ENCODE results near the gene APCDD1. TPM values are rescaled to one million over a fixed set of nuclear protein-coding genes. Genes with fewer than 3 reads are reported as not detected.

APCDD1 gene
- total and polyA plus RNA-seq, 2 of the 8 experiments (the other 6 are each of a cell fraction or from before 2014, with no cell fraction given), result 2.6 to 3.6 TPM

DNA sequence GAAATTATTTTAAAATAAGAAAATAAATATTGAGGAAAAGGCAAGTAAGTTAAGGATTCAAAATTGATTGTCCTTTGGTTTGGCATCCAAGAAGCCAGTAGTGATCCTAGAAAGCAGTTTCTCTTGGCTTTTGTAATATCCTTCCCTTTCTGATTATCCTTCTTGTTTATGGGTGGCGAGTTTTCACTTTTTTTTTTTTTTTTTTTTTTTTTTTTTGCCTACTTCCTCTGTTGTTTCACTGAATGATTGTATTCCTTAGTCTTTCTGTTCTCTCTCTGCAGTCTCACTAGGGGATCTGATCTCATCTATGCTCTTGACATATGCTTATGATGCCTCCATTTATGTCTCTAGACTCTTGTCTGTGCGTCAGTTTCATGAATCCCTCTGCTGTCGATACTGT, 75.6 kb downstream of the APCDD1 start:
- no peak overlapping the region for H4K8ac ChIP-seq (ENCODE audit: extremely low read depth, insufficient read depth, low read length)
- no peak overlapping the region; a peak in 1 of 7 replicates for H3K9ac ChIP-seq (replicated peaks in 1 of 4; ENCODE audit: extremely low read depth in 1 of 4, low read depth in 3 of 4, low read length in 3 of 4)
- H4K91ac ChIP-seq (replicated peaks; ENCODE audit: insufficient read length, low read length), result no peak overlapping the region
- H3K18ac ChIP-seq (ENCODE audit: extremely low read depth, low read length), result no peak overlapping the region
- 80% methylated on average over 3 of the region's 3 CpGs; no CpG with 5 or more reads in 1 of the 2 experiments for WGBS, 2 experiments (ENCODE audit: extremely low coverage in 1 of 2, insufficient coverage in 1 of 2, insufficient read length in 1 of 2, insufficient replicate concordance in 2 of 2, low coverage in 1 of 2, low lambda C conversion rate in 2 of 2, missing lambda C conversion rate in 1 of 2)
- peaks cover 7% of the 10 kb centered on the region for H3K79me1 ChIP-seq (ENCODE audit: low read depth, low read length)
- no peak overlapping the region for H3K4ac ChIP-seq (replicated peaks; ENCODE audit: insufficient read length, low read depth, low read length)
- no peak overlapping the region for H3K4me2 ChIP-seq (ENCODE audit: insufficient read depth in 1 of 2, low read depth in 2 of 2, low read length in 2 of 2)
- TF ChIP-seq RBBP5 (IDR thresholded peaks at IDR 0.05; ENCODE audit: borderline replicate concordance, low read depth, low read length) (no peak), RXRA (IDR thresholded peaks at IDR 0.05; ENCODE audit: insufficient read depth, low read depth, low read length) (no peak)
- peaks cover 0 to 6% of the 10 kb centered on the region in 2 experiments for H4K20me1 ChIP-seq (replicated peaks in 1 of 2; ENCODE audit: control insufficient read depth in 1 of 2, insufficient read depth in 2 of 2, low read length in 2 of 2)
- H3K36me3 ChIP-seq (ENCODE audit: control insufficient read depth in 2 of 4, insufficient read depth in 4 of 4, low read length in 3 of 4), result no peaks in the 10 kb centered on the region; a peak in 1 of 8 replicates
- H3K27ac ChIP-seq (ENCODE audit: low read depth, low read length), result no peak overlapping the region
- H2AK5ac ChIP-seq (ENCODE audit: low read depth, low read length), result no peak overlapping the region
- no peak overlapping the region for H3K4me3 ChIP-seq (ENCODE audit: extremely low read depth in 1 of 4, insufficient read depth in 2 of 4, low read depth in 3 of 4, low read length in 4 of 4)
- H3K27me3 ChIP-seq (replicated peaks in 1 of 4; ENCODE audit: control insufficient read depth in 3 of 4, extremely low read depth in 1 of 4, insufficient read depth in 3 of 4, low read length in 3 of 4), result no peaks in the 10 kb centered on the region
- no peak overlapping the region for H2BK120ac ChIP-seq (replicated peaks; ENCODE audit: low read depth, low read length)
- POLR2A ChIA-PET (ENCODE audit: partially characterized antibody), result no interaction called here
- H2BK20ac ChIP-seq (ENCODE audit: low read length), result no peak overlapping the region
- H4K5ac ChIP-seq (ENCODE audit: insufficient read length, low read depth, low read length), result no peak overlapping the region
- no peak for FAIRE-seq
- H2BK5ac ChIP-seq (ENCODE audit: low read depth, low read length), result no peak overlapping the region
- H3K23ac ChIP-seq (ENCODE audit: insufficient read length), result no peak overlapping the region
- no peaks in the 10 kb centered on the region for H3K9me3 ChIP-seq (ENCODE audit: insufficient read depth in 2 of 2, low read depth in 1 of 2, low read length in 1 of 2)
- CTCF ChIA-PET (ENCODE audit: partially characterized antibody), result interaction anchor here (1.2 kb wide), 1 partner anchor 12 kb away, joined by 6 read pairs; no protein-coding TSS in a partner anchor
- no peak overlapping the region for H3K14ac ChIP-seq (ENCODE audit: insufficient read length)
- H3K56ac ChIP-seq (replicated peaks; ENCODE audit: insufficient read length, low read depth, low read length), result no peak overlapping the region
- no peak for DNase-seq (ENCODE audit: low read depth in 1 of 2, low spot score in 2 of 2)
- peaks cover 0 to 6% (median 3%) of the 10 kb centered on the region in 4 experiments; a peak in 4 of 7 replicates for H3K4me1 ChIP-seq (replicated peaks in 1 of 4; ENCODE audit: control insufficient read depth in 3 of 4, insufficient read depth in 4 of 4, low read length in 3 of 4)
- no peak overlapping the region for H2AFZ ChIP-seq (ENCODE audit: low read length)
- no peak overlapping the region for H2BK15ac ChIP-seq (ENCODE audit: low read length)
- H2BK12ac ChIP-seq (ENCODE audit: low read depth, low read length), result no peak overlapping the region
- peaks cover 16 to 66% of the 10 kb centered on the region in 2 experiments for H3K79me2 ChIP-seq (ENCODE audit: control insufficient read depth in 1 of 2, insufficient read depth in 2 of 2, low read length in 2 of 2)
- H3K23me2 ChIP-seq (ENCODE audit: low read depth, low read length), result peaks cover 5% of the 10 kb centered on the region; the same call in 1 of the 2 replicates

Measured in H1 (cell line).